Measurements from ENCODE around the gene PDE11A. TPM values are rescaled to one million over a fixed set of nuclear protein-coding genes. Genes with fewer than 3 reads are reported as not detected.

PDE11A gene
- total and polyA plus RNA-seq, 2 of the 13 experiments (the other 11 are each of a cell fraction or from before 2014, with no cell fraction given): 1.2 to 1.7 TPM

GRCh38 chr2:177579486-177580036, 493.0 kb downstream of the PDE11A start (continued):
- peak; percentile 54; the same call in 1 of the 2 replicates for TF ChIP-seq TFE3 (CRISPR knock-in tag; IDR thresholded peaks at IDR 0.05)
- TF ChIP-seq ZNF687 (CRISPR knock-in tag; IDR thresholded peaks at IDR 0.05): no peak
- no peak for TF ChIP-seq MYC (CRISPR knock-in tag; IDR thresholded peaks at IDR 0.05; ENCODE audit: borderline replicate concordance)
- TF ChIP-seq IKZF1 (IDR thresholded peaks at IDR 0.05): no peak
- peak; percentile 14; the same call in 1 of the 2 replicates for TF ChIP-seq MAFF (IDR thresholded peaks at IDR 0.05; ENCODE audit: low read depth, low read length)
- TF ChIP-seq NCOR1 (IDR thresholded peaks at IDR 0.05; ENCODE audit: borderline replicate concordance, low read length): peak; percentile 74
- TF ChIP-seq HDAC2 (CRISPR knock-in tag; IDR thresholded peaks at IDR 0.05): no peak
- no peak for TF ChIP-seq ISX (CRISPR knock-in tag; conservative IDR thresholded peaks at IDR 0.05)
- no peak for TF ChIP-seq ZNF704 (CRISPR knock-in tag; IDR thresholded peaks at IDR 0.05; ENCODE audit: borderline replicate concordance)
- TF ChIP-seq SSRP1 (CRISPR knock-in tag; IDR thresholded peaks at IDR 0.05): 0 out of 2 replicates have a peak, but pooled peaks have one; percentile 69
- 0 out of 2 replicates have a peak, but pooled peaks have one; percentile 15 for TF ChIP-seq BCL6 (CRISPR knock-in tag; IDR thresholded peaks at IDR 0.05)
- TF ChIP-seq ZNF572 (CRISPR knock-in tag; IDR thresholded peaks at IDR 0.05): no peak
- TF ChIP-seq ZMYM3 (CRISPR knock-in tag; IDR thresholded peaks at IDR 0.05): peak; percentile 22; the same call in 1 of the 2 replicates
- TF ChIP-seq KIAA2018 (CRISPR knock-in tag; IDR thresholded peaks at IDR 0.05; ENCODE audit: borderline replicate concordance): no peak
